ENCODE data around the gene CDHR5.

DNA sequence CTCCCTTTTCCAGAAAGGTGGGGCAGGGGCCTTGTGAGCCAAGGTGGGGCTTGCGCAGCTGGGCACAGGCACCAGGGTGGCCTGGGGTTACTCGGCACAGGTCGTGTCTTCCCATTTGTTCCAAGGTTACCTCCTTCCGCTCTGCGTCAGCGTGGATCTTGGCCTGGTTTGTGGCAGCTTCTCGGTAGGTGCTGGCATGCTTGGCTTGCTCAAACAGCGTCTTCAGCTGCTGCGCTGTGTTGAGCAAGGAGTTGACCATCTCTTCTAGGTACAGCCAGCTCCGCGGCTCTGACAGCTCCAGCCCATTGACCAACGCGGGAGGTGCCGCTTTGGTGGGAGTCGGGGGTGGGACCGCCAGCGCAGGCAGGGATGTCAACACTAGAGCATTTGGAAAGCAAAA, 49.7 kb upstream of the CDHR5 start:
- TF ChIP-seq, protein P1, sequence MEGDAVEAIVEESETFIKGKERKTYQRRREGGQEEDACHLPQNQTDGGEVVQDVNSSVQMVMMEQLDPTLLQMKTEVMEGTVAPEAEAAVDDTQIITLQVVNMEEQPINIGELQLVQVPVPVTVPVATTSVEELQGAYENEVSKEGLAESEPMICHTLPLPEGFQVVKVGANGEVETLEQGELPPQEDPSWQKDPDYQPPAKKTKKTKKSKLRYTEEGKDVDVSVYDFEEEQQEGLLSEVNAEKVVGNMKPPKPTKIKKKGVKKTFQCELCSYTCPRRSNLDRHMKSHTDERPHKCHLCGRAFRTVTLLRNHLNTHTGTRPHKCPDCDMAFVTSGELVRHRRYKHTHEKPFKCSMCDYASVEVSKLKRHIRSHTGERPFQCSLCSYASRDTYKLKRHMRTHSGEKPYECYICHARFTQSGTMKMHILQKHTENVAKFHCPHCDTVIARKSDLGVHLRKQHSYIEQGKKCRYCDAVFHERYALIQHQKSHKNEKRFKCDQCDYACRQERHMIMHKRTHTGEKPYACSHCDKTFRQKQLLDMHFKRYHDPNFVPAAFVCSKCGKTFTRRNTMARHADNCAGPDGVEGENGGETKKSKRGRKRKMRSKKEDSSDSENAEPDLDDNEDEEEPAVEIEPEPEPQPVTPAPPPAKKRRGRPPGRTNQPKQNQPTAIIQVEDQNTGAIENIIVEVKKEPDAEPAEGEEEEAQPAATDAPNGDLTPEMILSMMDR (IDR thresholded peaks at IDR 0.05) = no peak
- TF ChIP-seq POLR2AphosphoS5 (IDR thresholded peaks at IDR 0.05) (no peak), POLR2A (IDR thresholded peaks at IDR 0.05) (no peak)

All from breast epithelium (tissue), 3 donors.